ENCODE measurements around the gene CISH. TPM values are rescaled to one million over a fixed set of nuclear protein-coding genes. Genes with fewer than 3 reads are reported as not detected.

CISH gene
- total and polyA plus RNA-seq, 10 of the 15 experiments (the other 5 are each of a cell fraction or from before 2014, with no cell fraction given), result 0.21 to 4.4 (median 1.8) TPM

GRCh38 chr3:50637945-50638344 is 26.4 kb upstream of the CISH start:
- WGBS (ENCODE audit: insufficient coverage, insufficient replicate concordance, low lambda C conversion rate, missing lambda C conversion rate), result 33% methylated on average over 3 of the region's 3 CpGs
- H3K4me3 ChIP-seq, result no peak overlapping the region
- no peaks in the 10 kb centered on the region for H3K27me3 ChIP-seq (replicated peaks in 1 of 2; ENCODE audit: control insufficient read depth in 2 of 2, insufficient read depth in 2 of 2, low read length in 1 of 2)
- H3K9ac ChIP-seq (ENCODE audit: control insufficient read depth, insufficient read depth, low read length), result no peak overlapping the region
- ChIA-PET POLR2A (no interaction called here), RAD21 (ENCODE audit: unreplicated experiment) (no interaction called here), SMC1A (ENCODE audit: uncharacterized antibody, unreplicated experiment) (no interaction called here), CTCF (interaction anchor here (1.0 to 1.4 kb wide), 2 partner anchors 15 to 22 kb away, joined by 3 read pairs; no protein-coding TSS in a partner anchor)
- no peak overlapping the region for H2AFZ ChIP-seq (ENCODE audit: control insufficient read depth, low read depth, low read length)
- H3K9me3 ChIP-seq (replicated peaks; ENCODE audit: control insufficient read depth, insufficient read depth, low read length), result no peaks in the 10 kb centered on the region
- no peak overlapping the region for H3K27ac ChIP-seq (ENCODE audit: control insufficient read depth, insufficient read depth)
- FAIRE-seq (no peak), DNase-seq (ENCODE audit: low read depth, low spot score) (no peak), ATAC-seq (no peak)
- H3K4me1 ChIP-seq (ENCODE audit: control insufficient read depth, insufficient read depth, low read length), result peaks cover 4% of the 10 kb centered on the region
- BruUV-seq (replicated peaks), result no TSS peak
- intact Hi-C loops (cut with micrococcal nuclease; ENCODE audit: unreplicated experiment) (no loop called here), in situ Hi-C loops (cut with MboI) (no loop called here)
- no peaks in the 10 kb centered on the region for H3K79me2 ChIP-seq (ENCODE audit: control insufficient read depth, insufficient read depth, low read length)
- no peak overlapping the region for H3K4me2 ChIP-seq (ENCODE audit: control insufficient read depth, insufficient read depth)
- no peak for TF ChIP-seq ZBTB4 (CRISPR knock-in tag; IDR thresholded peaks at IDR 0.05)
- H4K20me1 ChIP-seq (ENCODE audit: control insufficient read depth, insufficient read depth), result no peaks in the 10 kb centered on the region
- peaks cover 0 to 6% of the 10 kb centered on the region in 2 experiments; a peak in 2 of 4 replicates for H3K36me3 ChIP-seq (ENCODE audit: control insufficient read depth in 2 of 2, insufficient read depth in 2 of 2, low read length in 1 of 2)

GRCh38 chr3:50637011-50637410 is 25.4 kb upstream of the CISH start:
- FAIRE-seq (no peak), ATAC-seq (no peak), DNase-seq (ENCODE audit: low read depth, low spot score) (no peak)
- ChIA-PET RAD21 (ENCODE audit: unreplicated experiment) (no interaction called here), SMC1A (ENCODE audit: uncharacterized antibody, unreplicated experiment) (interaction anchor here (0.7 to 1.6 kb wide), 2 partner anchors 10 to 16 kb away, joined by 3 to 4 read pairs; no protein-coding TSS in a partner anchor), CTCF (no interaction called here), POLR2A (interaction anchor here (0.5 kb wide), 2 partner anchors 14 to 1277 kb away, joined by 3 read pairs; no protein-coding TSS in a partner anchor)
- WGBS (ENCODE audit: insufficient coverage, insufficient replicate concordance, low lambda C conversion rate, missing lambda C conversion rate), result 51% methylated on average over 4 of the region's 4 CpGs
- no TSS peak for BruUV-seq (replicated peaks)
- Histone ChIP-seq H3K36me3 (ENCODE audit: control insufficient read depth in 2 of 2, insufficient read depth in 2 of 2, low read length in 1 of 2) (peaks cover 0 to 4% of the 10 kb centered on the region in 2 experiments; a peak in 2 of 4 replicates), H3K9ac (ENCODE audit: control insufficient read depth, insufficient read depth, low read length) (no peak overlapping the region), H3K79me2 (ENCODE audit: control insufficient read depth, insufficient read depth, low read length) (no peaks in the 10 kb centered on the region), H3K4me3 (no peak overlapping the region), H3K4me1 (ENCODE audit: control insufficient read depth, insufficient read depth, low read length) (peaks cover 4% of the 10 kb centered on the region), H4K20me1 (ENCODE audit: control insufficient read depth, insufficient read depth) (no peaks in the 10 kb centered on the region), H2AFZ (ENCODE audit: control insufficient read depth, low read depth, low read length) (no peak overlapping the region), H3K27me3 (replicated peaks in 1 of 2; ENCODE audit: control insufficient read depth in 2 of 2, insufficient read depth in 2 of 2, low read length in 1 of 2) (no peaks in the 10 kb centered on the region), H3K4me2 (ENCODE audit: control insufficient read depth, insufficient read depth) (no peak overlapping the region), H3K27ac (ENCODE audit: control insufficient read depth, insufficient read depth) (no peak overlapping the region), H3K9me3 (replicated peaks; ENCODE audit: control insufficient read depth, insufficient read depth, low read length) (no peaks in the 10 kb centered on the region)
- in situ Hi-C loops (cut with MboI), result no loop called here
- intact Hi-C loops (cut with micrococcal nuclease; ENCODE audit: unreplicated experiment), result no loop called here
- no peak for TF ChIP-seq FOS (IDR thresholded peaks at IDR 0.05; ENCODE audit: borderline replicate concordance, extremely low read depth, insufficient read length)
- TF ChIP-seq POLR2A (IDR thresholded peaks at IDR 0.05; ENCODE audit: low read depth, low read length), result no peak
- no peak for TF ChIP-seq IKZF1 (conservative IDR thresholded peaks at IDR 0.05)
- no peak for TF ChIP-seq BCL3 (IDR thresholded peaks at IDR 0.05; ENCODE audit: borderline replicate concordance, insufficient read depth, low read depth, low read length, poor library complexity, severe bottlenecking)
- no peak for TF ChIP-seq SIX5 (IDR thresholded peaks at IDR 0.05; ENCODE audit: low read depth, low read length, severe bottlenecking)
- TF ChIP-seq MAX (IDR thresholded peaks at IDR 0.05; ENCODE audit: low read depth, low read length), result no peak
- no peak for TF ChIP-seq PRDM15 (CRISPR knock-in tag; IDR thresholded peaks at IDR 0.05)

Data from GM12878 (cell line).